ENCODE data around the gene WWTR1.

The WWTR1 gene

GRCh38 chr3:149589332-149589731, 68.5 kb downstream of the WWTR1 start:
- DNase-seq: no peak

GRCh38 chr3:149588909-149589308, 68.9 kb downstream of the WWTR1 start:
- no peak for DNase-seq

GRCh38 chr3:149587383-149587782, 70.4 kb downstream of the WWTR1 start:
- DNase-seq: no peak

DNA sequence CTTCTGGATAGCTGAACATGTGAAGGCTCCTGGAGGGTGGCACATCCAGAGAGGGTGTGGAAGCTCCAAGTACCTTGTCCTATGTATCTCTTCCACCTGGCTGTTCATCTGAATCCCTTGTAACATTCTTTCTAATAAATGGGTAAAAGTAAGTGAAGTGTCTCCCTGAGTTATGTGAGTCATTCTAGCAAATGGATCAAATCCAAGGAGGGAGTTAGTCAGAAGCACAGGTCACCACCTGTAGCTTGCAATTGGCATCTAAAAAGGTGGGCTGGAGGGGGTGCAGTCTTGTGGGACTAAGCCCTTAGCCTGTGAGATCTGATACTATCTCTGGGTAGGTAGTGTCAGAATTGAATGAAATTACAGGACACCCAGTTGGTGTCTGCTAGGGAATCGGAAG, 71.0 kb downstream of the WWTR1 start:
- DNase-seq: no peak

DNA sequence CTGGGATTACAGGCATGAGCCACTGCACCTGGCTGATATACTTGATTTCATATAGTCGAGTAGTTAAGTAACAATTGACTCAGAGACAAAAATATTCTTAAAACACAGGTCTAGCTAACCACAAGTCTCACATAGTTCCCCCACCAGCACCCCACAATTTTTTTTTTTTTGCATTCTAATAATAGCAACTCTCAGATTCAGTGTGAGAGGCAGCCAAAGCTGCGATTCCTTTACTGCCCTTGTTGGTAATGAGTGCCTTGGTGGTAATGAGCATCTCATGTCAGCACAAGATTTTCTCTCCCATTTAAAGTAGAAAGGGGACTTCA, 72.5 kb downstream of the WWTR1 start:
- DNase-seq: no peak

DNA sequence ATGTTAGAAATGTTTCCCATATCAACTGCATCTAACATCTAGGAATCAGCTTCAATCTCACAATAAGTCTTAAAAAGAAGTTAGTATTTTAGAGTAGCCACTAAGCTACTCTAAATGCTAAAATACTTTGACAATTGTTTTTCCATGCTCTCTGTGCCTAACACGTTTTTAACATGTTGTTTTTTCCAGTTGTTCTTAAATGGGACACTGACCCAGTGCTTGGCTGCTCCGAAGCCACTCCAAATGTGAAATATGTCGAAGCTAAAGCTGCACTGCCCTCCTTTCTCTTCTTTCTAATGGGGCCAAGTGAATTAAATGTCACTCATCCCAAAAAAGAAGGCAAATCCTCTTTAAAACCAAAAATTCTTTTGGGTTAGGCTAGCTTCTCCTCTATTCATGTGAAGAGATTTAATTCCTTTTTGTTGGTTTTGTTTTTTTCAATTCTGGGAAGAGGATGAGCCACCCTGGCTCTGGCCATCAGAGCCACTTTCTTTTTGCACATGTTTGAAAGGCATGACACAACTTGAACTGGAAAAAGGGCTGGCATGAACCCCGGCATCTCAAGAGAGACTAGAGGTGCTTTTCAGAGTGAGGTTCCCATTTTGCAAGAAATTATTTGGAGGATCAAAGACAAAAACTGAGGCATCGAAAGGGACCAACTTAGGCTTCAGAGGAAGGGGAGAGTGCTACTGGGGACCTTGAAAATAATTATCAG, 73.7 kb downstream of the WWTR1 start:
- no peak for DNase-seq

DNA sequence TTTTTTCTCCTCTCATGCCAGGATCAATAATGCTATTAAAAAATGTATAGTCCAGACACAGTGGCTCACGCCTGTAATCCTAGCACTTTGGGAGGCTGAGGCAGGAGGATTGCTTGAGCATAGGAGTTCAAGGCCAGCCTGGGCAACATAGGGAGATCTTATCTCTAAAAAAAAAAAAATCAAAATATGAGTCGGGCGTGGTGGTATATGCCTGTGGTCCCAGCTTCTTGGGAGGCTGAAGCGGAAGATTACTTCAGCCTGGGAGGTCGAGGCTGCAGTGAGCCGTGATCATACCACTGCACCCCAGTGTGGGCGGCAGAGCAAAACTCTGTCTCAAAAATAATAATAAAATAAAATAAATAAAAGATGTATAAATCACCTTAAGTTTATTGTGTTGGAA, 75.4 kb downstream of the WWTR1 start:
- DNase-seq: no peak

DNA sequence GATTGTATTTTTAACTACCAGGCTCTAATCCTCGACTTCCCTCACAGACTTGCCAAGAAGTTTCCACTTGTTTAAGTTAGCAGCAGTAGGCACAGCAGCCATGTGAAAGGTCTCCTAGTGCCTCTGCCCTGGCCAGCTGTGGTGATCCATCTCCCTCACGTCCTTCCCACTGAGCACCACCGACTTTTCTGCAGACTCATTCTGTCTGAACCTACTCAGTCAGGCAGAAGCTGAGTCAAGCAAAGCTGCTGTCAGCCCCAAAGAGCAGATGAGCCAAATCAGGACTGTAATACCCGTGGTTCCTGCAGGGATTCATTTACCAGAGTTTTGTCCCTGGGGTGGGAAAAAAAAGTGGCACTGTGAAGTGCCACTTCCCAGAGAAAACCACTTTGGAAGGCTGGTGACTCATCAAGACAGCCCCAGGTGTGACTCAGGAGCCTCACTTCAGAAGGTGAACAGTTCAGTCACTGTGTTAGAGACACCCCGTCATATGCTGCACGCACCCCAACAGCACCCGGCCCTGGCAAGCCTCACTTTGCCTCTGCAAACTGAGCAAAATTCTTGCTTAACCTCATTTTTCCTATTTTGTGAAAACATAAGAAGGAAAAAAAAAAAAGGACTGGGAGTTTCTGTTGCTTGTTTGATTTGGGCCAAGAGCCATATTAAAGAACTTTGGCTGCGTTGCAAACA, 76.0 kb downstream of the WWTR1 start:
- DNase-seq: no peak

GRCh38 chr3:149581248-149581647, 76.6 kb downstream of the WWTR1 start:
- no peak for DNase-seq

- DNase-seq: no peak
These were observed 77.8 kb downstream of the WWTR1 start for GRCh38 chr3:149579838-149580542.

DNA sequence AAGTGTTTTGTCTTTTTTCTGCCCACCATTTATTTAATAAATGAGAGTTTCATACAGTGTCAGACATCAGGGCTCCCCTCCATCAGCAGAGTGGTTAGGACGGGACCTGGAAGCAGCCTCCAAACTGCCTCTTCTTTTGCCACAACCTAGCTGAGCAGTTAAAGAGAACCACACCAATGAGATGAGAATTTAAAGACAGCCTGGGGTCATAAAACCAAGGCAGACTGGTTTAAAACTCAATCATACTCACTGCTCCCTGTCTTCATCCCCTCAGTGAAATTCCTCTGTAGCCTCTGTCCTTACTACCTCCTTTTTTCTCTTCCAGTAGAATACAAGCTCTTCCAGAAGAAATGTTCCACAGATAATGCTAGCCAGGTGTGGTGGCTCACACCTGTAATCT, 78.7 kb downstream of the WWTR1 start:
- DNase-seq: no peak

DNA sequence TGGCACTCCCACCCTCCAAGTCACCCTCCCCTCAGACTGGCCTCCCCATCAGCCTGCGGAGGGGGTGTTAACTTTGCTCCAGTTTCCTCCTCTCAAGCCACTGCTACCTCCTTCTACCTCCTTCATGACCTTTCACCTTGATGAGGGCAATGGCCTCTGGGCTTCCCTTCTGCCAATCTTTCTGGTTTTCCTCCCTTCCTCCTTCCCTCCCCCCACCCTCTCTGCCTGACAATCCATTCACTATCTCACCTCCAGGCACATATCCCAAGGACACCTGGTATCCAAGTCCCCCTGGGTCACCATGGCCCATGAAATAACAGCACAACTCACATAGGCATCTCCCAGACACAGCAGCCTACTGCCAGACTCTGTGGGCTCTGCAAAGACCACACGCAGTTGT, 80.0 kb downstream of the WWTR1 start:
- DNase-seq: no peak

DNA sequence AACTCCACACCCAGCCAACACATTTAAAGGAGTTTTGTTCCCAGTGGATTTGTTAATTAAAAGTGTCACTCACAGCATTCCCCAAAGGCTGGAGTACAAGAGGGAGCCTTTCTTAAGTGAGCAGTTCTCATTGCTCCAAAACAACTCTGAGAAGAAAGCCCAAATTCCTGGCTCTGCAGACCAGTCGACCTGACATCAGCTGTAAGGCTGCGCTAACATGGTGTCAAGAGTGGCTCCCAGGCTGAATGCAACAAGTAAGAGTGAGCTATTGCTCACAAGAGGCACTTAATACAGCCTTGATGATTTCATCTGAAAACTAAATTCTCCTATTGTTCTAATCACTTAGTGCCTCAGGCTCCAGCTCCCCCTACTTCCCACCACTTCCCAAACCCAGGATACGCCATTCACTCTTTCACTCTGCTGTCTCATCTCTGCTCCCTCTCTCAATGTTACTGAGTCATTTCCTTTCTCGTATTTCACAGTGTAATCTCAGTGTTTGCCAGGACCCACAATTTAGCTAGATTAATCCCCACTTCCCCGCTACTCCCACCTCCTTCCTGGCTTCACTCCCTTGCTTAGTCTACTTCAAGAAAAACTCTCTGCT, 81.8 kb downstream of the WWTR1 start:
- no peak for DNase-seq

GRCh38 chr3:149575213-149575960, 82.4 kb downstream of the WWTR1 start:
- no peak for DNase-seq

GRCh38 chr3:149572796-149573414, 84.9 kb downstream of the WWTR1 start:
- DNase-seq: no peak

DNA sequence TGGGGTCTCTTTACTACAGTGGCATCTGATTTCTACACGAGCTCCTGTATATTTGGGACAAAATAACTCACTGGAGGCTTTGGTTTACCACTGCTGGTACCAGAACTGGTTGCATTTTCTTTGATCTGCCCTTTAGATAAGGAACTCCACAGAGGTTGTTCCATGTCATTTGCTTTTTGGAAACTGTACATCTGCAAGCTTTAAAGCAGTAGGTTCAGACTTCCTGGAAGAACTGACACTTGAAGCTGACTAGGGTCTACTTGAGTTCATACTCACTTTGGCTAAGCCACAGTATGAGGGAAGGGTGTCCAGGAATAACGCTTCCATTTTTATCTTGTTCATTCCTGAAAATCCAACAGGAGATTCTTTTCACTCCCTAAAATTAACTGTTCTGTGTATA, 86.4 kb downstream of the WWTR1 start:
- DNase-seq: no peak

- DNase-seq: no peak
These were observed 87.8 kb downstream of the WWTR1 start for GRCh38 chr3:149570016-149570415.

- DNase-seq: no peak
These were observed 90.4 kb downstream of the WWTR1 start for GRCh38 chr3:149567381-149567780.

DNA sequence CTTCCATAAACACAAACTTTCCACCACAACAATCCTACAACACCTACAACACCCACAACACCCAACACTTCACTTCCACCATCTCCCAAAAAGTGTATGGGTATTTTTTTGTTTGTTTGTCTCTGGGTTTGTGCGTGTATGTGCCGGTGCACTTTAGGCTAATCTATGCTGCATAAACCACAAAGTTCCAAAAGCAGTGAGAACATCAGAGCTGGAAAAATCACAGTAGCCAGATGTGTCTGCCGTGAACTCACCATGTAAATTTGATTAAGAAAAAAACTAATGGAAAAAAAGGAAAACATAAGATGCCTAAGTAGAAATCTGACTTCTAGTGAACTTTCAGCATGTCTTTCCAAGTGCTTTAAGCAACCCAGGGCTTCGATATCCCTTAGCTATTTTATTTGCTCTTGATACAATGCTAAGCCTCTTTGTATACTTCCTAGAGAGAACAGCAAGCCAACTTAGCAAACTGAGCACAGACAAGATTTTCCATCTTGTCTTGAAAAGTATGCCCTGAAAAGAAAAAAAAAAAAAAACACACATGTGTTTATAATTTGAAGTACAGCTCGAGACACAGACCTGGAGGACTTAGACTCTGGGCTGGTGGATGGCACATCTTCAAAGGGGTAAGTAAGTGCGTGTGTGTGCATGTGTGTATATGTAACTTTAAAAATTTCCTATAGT, 91.4 kb downstream of the WWTR1 start:
- no peak for DNase-seq

DNA sequence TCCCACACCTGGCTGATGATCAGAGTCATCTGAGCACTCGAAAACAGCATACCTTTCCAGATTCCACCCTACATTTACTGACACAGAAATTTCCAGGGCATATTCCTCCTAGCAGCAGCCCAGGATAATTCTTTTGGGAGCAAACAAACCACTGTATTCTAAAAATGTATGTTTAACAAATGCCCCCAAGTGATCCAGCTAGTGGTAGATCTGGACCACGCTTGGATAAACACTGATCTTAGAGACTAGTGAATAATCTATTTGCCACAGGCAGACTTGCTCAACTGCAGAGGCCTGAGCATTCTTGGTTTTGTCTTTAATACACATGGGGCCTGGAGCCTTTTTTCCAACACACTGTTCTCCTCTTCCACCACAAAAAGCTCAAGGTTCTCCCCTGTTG, 93.7 kb downstream of the WWTR1 start:
- DNase-seq: no peak

- DNase-seq: no peak
These were observed 94.7 kb downstream of the WWTR1 start for GRCh38 chr3:149563114-149563513.

DNA sequence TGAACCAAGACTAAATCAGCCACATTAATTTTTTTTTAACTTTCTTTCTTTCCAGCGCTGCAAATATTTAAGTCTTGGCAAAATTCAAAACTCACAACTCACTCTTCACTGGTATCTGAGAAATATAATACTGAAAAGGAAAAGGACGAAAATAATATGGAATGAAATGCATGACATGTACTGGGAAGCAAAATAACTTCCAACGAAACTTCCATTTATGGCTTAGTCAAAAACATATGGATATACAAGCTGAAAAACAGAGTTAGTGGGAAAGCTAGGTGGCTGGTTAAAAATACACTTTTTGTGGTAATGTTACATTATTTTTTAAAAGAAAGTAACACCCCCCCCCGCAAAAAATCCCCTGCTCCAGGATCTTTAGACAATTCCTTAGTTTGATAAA, 97.2 kb downstream of the WWTR1 start:
- DNase-seq: no peak

Measured in NCI-H526 (cell line).